AML-193 (cell line): ENCODE results near the gene GTPBP3.

ENCODE experiments used
- DNase-seq, 2 experiments: peaks; one replicate each; lab custom pipeline; 2025; lab: John Stamatoyannopoulos, UW

The GTPBP3 gene

DNA sequence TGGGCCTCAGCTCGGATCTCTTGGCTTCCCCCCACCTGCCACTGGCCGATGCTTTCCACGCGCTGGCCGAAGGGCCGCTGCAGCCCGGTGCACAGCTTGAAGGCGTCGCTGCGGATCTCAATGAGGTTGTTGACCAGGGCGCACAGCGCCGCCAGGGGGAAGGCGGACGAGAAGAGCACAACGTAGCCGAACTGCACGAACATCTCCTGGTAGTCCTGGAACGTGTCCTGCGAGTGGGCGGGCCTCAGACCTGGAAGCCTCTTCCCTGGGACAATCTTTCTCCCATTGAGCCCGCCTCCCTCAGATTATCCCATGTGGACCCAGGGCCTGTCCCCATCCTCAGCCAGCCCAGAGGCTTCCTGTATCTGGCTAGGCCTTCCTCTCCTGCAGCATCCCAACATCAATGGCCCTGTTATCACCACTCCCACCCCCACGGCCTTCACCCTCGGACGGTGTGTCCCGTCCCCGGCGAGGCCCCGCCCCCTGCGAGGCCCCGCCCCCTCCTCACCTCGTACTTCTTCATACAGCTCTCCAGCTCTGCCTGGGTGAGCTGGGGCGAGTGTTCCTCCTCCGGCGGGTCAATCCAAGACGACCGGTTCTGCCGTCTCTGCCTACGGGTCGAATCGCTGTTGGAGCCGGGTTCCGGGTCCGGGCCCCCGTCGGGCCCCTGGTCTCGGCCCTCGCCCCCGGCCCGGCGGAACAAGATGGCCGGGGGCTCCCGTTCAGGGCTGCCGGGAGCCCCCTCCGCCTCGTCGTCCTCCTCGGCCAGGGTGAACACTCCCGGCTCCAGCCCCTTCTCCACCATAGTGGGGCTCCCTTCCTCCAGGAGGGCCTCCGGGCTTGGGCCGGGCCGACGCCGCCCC is 9.5 kb upstream of the GTPBP3 start:
- no peak for DNase-seq

DNA sequence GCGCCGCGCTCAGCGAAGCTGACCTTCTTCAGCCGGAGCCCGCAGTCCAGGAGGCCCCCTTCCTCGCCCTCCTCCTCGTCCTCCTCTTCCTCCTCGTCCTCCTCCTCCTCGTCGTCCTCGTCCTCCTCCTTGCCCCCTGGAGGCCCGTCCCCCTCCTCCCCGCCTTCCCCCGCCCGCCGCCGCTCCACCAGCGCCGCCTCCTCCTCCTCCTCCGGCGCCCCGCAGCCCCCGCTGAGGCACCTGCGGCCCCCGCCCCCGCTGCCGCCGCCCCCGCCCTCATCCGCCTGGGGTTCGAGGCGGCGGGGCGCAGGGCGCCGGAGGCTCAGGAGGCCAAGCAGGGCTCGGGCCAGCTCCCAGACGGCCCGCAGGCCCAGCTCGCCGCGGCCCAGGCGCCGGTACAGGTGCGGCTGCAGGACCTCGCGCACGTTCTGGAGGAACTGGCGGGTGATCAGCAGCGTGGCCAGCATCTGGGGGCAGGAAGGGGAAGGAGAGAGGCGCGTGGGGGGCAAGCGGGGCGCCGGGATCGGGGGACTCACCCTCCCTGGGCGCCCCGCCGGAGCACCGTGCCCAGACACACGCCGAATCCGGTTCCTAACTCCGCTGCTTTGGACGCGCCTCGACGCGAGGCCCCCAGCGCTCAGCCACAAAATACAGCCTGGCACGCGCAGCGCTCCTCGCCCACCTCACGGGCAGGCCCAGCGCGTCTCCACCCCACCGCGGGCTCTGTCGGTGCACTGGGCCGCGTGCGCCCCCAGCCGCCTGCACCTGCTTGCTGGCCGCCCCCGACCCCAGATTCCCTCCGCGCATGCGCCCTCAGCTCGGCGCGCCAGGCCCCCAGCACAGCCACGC is 8.6 kb upstream of the GTPBP3 start:
- no peak for DNase-seq

DNA sequence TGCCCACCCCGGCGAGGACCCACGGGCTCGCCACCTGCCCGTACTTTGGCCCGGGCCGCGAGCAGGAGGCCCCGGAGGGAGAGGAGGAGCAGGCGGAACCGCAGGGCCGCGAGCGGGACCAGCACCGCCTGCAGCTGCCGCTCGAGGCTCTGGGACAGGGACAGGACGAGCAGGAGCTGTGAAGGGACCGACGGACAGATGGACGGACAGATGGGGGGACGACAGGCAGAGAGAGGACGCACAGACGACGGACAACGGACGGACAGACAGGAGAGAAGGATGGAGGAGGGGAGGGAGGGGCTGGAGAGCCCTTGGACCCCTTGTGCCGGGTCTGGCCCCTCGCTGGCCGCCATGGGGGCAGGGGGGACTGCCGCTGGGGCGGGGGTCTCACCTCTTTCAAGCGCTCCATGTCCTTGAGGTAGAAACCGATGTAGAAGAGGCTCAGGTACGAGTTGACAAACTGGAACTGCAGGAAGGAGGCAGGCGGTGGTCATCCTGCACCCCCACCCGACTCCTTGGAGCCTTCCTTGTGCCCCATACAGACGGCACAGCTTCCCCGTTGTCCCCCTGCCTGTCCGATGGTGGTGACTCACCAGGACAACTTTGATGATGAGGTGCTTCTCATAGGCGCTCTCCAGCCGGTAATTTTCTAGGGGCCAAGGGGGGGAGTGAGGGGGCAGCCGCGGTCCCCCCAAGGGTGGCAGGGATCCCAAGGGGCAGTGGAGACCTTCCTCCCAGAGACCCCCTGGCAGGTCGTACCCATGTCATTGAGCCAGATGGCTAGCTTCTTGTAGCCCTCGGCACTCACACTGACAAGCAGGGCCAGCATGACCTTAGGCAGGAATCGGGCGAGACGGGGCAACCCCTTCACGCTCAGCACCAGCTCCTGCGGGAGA is 7.7 kb upstream of the GTPBP3 start:
- no peak for DNase-seq

DNA sequence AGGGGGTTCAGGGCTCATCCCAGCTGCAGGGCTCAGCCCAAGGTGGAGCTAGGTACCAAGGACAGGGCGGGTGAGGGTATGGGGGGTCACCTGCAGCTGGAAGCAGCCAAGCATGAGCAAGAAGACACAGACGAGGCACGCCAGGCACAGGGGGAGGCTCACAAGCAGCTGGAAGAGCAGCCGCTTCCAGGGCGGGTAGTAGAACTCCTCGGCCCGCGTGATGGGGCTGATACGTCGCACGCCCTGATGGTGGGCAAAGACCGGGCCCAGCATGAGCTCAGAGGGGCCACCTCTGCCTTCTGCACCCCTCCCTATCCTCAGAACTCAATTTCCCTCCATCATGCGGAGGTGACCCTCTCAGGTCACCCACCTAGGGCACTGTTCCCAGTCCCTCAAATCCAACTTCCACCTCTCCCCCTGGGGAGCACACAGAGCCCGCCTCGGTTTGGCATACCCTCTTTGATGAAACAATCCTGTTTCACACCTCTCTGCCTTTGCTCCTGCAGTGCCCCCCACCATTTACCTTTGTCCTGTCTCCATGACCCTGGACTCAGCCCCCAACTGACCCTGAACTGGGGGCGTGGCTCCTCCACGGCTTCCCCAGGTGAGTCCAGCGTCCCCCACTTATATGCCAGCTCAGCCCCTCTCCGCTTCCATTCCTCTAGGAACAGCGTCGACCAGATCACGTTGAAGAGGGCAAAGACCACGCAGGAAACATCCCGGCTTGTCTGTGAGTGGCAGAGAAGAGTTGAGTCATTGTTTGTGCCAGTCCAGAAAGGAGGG is 6.9 kb upstream of the GTPBP3 start:
- DNase-seq = no peak

DNA sequence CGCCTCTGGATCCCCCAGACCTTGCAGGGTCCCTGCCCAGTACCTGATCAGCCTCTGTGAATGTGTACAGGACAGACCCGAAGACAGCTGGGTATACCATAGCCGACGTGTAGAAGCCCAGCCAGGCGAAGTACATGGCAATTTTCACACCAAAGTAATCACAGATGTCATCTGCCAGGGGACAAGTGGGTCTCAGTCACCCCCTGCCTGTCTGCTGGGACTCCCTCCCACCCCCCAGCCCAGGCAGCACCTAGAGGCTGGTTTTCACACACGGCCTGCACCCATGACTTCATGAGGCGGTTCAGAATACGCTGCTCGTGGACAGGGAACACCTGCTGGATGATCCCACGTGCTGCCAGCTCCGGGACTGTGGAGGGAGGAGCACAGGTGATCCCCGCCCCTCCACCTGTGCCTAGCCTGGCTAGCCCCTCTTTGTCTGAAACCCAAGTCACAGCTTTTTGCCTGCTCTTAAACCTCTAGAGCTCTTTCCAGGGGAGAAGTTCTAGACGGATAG is 6.3 kb upstream of the GTPBP3 start:
- no peak for DNase-seq

DNA sequence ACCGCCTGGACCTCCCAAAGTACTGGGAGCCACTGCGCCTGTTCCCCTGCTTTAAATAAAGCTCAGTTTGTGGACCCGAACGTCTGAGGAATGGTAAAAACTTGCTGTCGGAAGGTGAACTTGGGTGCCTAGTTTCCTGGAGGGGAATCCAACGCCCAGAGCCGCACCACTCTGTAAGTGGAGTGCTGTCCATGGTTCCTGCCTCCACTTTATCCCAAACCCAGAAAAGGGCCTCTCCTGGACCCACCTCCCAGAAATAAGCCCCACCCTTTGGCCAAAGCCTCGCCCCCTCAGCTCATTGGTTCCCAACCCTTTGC is 5.0 kb upstream of the GTPBP3 start:
- DNase-seq = no peak

DNA sequence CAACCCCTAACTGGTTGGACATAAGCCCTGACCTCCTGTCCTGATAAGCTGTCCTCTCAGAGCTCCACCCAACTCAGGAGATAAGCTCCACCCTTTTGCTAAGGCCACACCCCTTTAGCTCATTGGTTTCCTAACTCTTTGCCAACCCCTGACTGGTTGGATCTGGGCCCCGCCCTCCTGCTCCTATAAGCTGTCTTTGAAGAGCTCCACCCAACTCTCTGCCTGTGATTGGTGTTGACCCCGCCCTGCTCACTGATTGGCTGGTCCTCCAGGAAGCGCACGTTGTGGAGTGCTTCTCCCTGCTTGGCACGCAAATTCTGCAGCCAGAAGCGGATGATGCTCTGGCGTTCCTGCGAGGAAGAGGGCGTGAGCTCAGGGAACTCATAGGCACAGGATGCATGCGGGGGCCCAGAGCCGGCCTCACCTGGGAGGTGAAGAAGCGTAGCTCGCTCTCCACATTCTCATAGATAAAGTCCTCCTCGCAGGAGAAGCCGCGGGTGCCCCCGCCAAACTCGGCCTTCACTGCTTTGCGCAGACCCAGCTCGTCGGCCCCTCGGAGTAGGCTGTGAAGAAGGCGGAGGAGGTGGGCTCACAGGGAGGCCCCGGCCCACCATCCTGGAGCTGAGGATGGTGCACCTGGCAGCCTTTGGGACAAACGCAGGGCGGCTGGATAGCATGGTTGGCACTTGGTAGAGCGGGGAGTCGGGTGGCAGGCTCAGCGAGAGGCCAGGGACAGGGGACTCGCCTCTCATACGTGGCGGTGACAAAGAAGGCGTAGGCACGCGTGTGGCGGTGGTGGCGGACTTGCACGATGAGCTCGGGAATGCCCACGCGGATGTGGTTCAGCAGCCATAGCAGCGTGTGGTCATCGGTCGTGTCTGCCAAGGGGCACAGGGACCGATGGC is 4.4 kb upstream of the GTPBP3 start:
- no peak for DNase-seq

DNA sequence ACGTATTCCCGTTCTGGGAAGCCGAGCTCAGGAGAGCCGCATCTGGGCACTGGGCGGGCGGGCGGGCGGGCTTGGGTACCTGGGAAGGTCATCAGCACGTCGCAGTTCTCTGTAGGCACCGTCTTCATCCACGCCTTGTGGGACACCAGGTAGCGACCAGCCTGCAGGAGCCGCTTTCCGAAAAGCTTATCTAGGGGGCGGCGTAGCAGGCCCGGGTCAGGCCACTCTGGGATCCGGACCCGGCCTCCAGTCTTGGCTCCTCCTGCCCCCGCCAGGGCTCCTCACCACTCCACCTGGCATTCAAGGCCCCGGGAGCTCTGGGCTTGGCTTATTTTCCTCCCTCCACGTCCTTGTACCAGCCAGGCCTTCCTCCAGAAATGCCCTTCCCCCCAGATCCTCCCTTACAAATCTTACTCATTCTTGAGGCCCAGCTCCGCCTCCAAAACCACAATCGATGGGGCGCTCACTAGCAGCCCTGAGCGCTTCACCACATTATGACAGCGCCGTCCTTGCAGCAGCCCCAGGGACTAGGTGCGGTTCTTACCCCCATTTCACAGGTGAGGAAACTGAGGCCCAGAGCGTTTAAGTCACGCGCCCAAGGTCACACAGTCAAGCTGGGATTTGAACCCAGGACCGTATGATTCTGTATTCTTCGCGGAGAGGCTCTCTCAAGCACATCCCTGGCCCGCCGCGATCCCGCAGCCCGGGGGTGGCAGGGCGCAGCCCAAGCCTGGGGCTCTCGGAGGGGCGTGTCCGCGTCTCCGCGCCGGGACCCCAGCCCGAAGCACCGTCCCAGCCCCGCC is 3.5 kb upstream of the GTPBP3 start:
- peak; percentile 63 to 66 for DNase-seq

DNA sequence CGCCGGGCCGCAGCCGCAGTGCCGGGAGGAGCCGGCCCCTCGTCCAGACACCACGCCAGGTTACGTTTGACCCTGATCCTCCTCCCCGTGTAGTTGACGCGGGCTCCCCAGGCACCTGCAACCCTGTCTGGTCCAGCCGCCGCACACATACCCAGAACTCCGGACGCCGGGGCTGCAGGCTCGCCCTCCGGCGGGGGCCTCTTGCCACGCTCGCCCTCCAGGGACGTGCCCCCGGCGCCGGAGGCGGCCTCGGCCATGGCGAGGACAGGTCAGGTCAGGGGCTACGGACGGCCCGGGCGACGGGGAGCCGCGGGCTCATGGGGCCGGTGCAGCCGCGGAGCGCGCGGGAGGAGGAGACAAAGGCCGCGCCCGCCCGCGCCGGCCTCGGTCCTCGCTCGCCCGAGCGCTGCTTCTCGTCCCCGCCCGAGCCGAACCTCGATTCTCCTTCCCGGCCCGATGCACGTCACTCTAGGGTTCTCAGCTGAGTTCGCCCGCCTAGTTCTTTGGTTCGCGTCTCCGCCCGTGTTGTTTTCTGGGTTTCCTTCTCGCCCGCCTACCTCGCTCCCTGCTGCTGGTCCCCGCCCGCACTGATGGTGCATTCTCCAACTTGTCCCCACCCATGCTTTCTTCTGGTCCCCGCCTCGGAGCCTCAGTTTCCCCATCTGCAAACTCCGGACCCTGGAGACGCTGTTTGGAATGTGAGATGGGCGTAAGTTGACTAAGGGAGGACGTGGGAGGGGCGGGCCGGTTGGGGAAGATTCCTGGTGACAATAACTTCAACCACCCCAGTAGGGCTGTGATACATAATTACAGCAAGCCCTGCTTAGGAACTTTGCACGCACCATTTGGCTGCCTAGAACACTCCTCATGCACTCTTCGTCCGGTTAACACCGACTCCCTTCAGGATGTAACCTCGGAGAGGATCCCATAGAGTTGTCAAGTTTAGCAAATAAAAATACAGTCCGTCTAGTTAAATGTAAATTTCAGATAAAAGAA is 2.6 kb upstream of the GTPBP3 start, which contains the start of gene ANO8:
Gene ANO8, minus strand, starts transcription at position 442 of the 996 bp plus-strand sequence. Its CDS starts 185 bp downstream, at position 257.
- peak; percentile 93 to 94 for DNase-seq

DNA sequence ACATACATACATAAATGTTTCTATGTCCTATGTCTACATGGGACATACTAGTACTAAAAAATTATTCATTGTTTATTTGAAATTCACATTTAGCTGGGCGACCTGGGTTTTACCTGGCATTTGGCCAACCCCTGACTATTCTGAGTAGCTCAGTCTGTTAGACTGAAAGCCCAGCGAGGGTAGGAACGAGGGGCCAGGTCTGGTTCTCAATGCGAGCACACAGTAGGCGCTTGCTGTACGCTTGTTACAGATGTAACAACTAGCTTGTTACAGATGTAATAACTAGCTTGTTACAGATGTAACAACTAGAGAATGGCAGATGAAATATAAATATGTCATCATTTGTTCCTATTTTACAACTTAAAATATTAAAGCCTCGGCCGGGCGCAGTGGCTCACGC is 1.8 kb upstream of the GTPBP3 start:
- DNase-seq = no peak

DNA sequence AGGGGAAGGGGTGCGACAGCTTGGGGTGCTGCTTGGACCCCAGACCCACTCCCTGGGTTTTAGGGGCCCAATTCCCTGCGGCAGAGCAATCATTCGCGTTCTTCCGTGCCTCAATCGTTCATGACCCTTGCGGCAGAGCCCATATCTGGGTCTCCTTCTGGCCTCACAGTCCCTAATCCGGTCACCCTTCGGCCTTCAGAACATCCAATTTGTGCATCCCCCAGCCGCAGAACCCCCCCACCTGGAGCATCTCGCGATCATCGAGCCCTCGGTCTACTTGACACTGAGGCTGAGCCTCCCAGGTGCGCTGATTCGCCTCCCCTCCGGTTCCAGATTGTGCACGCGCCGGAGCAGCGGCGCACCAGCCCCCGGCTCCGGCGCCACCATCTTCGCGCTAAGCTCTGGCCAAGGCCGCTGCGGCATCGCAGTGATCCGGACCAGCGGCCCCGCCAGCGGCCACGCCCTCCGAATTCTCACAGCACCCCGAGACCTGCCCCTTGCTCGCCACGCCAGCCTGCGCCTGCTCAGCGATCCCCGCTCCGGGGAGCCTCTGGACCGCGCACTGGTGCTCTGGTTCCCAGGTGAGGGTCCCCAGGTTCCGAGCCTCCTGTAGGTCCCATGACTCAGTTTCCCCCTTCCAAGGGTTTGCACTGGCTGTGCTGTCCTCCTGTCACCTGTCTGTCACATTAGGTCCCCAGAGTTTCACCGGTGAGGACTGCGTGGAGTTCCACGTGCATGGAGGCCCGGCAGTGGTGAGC is 501 bp downstream of the GTPBP3 start:
- DNase-seq = no peak

DNA sequence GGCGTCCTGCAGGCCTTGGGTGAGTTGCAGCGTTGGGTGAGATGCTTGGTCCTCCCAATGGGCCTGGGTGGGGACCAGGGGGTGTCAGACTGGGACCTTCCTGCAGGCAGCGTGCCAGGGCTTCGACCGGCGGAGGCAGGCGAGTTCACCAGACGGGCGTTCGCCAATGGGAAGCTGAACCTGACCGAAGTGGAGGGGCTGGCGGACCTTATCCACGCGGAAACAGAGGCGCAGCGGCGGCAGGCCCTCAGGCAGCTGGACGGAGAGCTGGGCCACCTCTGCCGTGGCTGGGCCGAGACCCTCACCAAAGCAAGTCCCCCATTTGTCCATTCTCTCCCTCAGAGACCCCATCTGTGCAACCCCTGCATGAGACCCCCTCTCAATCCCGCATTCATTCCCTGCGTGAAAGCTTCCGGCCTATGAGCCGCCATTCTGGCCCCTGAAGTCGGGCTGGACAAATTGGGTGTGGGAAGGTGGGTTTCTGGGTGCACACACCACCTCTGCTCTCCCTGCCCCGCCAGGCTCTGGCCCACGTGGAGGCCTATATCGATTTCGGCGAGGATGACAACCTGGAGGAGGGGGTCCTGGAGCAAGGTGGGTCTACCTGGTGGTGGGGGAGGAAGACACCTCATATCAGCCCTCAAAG is 1.2 kb downstream of the GTPBP3 start:
- DNase-seq = no peak

DNA sequence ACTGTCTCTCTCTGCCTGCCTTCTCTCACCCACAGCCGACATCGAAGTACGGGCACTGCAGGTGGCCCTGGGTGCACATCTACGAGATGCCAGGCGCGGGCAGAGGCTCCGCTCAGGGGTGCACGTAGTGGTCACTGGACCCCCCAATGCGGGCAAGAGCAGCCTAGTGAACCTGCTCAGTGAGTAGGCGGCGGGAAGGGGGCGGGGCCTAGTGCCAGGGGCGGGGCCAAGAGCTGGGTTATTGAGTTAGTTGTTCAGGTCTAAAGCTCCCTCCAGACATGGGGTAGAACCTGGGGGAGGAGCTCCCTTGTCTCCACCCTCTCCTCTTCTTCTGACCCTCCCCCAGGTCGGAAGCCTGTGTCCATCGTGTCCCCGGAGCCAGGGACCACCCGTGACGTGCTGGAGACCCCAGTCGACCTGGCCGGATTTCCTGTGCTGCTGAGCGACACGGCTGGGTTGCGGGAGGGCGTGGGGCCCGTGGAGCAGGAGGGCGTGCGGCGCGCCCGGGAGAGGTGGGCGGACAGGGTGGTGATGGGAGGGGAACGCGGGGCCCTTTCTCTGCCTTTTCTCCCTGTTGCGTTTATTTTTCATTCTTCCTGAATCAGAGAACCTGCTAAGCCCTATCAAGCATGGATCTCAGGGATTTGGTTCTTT is 1.9 kb downstream of the GTPBP3 start:
- no peak for DNase-seq

DNA sequence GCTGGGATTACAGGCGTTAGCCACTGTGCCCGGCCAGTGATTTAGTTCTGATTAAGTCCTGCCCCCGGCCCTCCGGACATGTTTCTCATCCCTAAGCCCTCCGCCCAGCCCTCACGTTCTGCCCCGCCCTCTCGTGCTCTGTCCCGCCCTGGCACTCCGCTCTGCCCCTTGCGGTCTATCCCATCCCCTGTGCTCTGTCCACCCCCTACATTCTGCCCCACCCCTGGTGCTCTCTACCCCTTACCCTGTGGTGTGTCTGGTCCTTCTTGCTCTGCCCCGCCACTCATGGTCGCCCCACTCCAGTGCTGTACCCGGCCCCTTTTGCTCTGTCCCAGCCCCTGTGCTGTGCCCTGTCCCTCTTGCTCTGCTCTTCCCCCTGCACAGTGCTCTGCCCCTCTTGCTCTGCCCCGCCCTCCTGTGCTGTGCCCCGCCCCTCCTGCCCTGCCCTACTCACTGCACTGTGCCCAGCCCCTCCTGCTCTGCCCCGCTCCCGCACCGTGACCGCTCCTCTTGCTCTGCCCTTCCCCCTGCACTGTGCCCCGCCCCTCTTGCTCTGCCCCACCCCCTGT is 3.0 kb downstream of the GTPBP3 start:
- no peak for DNase-seq

DNA sequence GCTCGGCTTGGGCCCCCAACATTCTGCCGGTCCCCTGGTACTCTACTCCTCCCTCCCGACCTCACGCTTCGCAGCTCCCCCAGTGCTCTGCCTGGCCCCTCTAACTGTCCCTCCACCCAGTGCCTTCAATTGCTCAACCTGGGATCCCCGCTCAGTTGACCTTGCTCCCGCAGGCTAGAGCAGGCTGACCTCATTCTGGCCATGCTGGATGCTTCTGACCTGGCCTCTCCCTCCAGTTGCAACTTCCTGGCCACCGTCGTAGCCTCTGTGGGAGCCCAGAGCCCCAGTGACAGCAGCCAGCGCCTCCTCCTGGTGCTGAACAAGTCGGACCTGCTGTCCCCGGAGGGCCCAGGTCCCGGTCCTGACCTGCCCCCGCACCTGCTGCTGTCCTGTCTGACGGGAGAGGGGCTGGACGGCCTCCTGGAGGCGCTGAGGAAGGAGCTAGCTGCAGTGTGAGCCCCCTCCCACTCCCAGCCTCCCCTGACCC is 3.6 kb downstream of the GTPBP3 start:
- no peak for DNase-seq

DNA sequence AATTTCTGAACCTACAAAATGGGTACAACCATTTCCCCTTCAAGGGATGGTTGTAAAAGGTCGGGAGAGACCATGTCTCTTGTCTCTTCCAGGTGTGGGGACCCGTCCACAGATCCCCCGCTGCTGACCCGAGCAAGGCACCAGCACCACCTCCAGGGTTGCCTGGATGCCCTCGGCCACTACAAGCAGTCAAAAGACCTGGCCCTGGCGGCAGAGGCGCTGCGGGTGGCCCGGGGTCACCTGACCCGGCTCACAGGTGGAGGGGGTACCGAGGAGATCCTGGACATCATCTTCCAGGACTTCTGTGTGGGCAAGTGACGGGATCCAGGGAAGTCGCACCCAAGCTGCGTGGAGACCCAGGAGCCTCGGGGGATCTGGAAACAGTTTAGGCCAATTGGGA is 4.0 kb downstream of the GTPBP3 start:
- DNase-seq = no peak
